GM18868 (cell line): Measurements from ENCODE around the gene TXNL4A.
"Not testable (repeated sequence)": the region's sequence is repeated elsewhere in the genome, so short reads cannot be mapped to it uniquely, and the experiment has no call there.

Source experiments
- ATAC-seq: cut with Tn5 transposase; IDR thresholded peaks from one replicate; pipeline ENCODE4 v1.9.1; 2021; ENCODE audit warnings: mild to moderate bottlenecking, moderate library complexity; ENCODE audit not compliant: unreplicated experiment

TXNL4A gene

GRCh38 chr18:79964330-79965118 is 23.8 kb downstream of the TXNL4A start, which contains the start of gene HSBP1L1:
Gene HSBP1L1 (plus strand): TSS chr18:79964643. CDS start chr18:79964736, 93 bp downstream.
- peak; percentile 57 for ATAC-seq

DNA sequence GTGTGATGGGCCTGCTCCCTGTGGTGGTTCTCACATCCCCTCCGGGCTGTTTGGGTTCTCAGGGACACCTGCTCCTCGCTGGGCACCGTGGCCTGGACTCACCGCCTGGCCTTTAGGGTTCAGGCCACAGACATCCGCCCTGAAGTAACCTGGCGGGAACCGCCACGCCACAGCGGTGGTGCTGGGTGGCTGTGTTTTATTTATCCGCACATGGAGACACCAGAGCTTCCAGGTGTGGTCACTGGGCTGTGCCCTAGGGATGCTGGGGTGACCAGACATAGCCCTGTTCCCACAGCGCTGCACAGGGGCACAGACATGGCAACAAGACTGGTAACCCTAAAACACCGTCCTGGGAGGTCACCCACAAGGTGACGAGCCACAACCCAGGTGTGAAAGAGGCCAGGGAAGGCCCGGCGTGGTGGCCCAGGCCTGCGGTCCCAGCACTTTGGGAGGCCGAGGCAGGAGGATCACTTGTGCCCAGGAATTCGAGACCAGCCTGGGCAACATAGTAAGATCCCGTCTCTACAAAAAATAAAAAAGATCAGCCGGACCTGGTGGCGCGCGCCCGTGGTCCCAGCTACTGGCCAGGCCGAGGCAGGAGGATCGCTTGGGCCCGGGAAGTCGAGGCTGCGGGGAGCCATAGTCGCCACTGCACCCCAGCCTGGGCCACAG is 24.6 kb downstream of the TXNL4A start:
- ATAC-seq, result no peak

DNA sequence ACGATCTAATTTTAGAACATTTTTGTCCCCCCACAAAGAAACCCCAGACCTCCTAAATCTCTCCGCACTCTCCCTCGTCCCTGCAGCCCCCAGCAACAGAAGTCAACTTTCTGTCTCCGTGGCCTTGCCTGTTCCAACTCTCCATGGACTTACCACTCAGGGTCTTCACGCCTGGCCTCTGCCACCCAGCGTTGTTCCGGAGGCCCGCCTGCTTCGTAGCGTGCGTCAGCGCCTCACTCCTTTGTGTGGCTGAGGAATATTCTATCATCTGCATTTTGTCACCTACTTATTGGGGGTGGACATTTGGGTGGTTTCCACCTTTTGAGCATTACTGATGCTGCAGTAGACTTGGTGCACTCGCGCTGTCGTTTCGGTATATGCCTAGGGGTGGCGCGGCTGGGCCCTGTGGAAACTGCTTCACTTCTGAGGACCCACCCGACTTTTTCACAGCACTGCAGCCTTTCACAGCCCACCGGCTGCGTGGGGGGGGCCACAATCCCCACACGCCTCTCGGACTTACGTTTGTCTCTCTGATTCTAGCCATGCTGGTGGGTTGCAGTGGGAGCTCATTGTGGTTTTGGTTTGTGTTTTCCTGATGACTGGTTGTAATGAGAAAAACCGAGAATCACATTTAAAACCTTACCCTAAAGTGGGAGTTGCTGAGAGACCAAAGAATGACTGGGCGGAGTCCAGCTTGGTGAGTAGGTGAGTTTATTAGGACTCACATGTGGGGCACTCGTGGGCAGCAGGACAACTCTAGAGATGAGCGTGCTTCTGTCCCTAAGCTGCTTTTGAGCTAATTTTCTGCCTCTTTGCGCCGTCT is 25.3 kb downstream of the TXNL4A start:
- ATAC-seq, result peak; percentile 73

DNA sequence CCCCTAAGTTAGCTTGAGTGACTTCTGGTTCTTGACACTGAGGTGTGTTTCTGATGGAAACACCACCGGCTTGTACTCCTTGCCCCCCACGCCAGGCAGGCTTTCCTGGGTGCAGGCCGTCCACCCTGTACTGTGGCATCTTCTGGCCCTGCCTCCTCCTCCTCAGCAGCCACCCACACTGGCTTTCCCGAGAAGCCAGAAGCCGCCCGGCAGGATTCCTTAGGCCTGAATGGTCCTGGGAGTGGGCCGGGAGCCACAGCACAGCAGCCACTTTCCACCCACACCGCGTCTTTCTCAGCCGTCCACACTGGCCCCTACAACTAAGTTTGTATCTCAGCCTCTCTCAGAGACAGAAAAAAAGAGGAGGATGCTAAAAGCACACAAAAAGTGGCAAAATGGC is 26.1 kb downstream of the TXNL4A start:
- no peak for ATAC-seq

GRCh38 chr18:79961527-79962291 is 26.7 kb downstream of the TXNL4A start:
- ATAC-seq, result no peak

- ATAC-seq, result no peak
Observed at GRCh38 chr18:79960921-79961526, 27.3 kb downstream of the TXNL4A start.

DNA sequence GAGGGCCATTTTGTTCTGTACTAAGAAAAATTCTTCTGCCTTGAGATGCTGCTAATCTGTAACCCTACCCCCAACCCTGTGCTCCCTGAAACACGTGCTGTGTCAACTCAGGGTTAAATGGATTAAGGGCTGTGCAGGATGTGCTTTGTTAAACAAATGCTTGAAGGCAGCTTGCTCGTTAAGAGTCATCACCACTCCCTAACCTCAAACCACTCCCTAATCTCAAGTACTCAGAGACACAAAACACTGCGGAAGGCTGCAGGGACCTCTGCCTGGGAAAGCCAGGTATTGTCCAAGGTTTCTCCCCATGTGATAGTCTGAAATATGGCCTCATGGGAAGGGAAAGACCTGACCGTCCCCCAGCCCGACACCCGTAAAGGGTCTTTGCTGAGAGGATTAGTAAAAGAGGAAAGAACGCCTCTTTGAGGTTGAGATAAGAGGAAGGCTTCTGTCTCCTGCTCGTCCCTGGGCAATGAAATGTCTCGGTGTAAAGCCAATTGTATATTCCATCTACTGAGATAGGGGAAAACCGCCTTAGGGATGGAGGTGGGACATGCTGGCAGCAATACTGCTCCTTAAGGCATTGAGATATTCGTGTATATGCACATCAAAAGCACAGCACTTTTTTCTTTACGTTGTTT is 28.1 kb downstream of the TXNL4A start:
- not testable (repeated sequence) for ATAC-seq

DNA sequence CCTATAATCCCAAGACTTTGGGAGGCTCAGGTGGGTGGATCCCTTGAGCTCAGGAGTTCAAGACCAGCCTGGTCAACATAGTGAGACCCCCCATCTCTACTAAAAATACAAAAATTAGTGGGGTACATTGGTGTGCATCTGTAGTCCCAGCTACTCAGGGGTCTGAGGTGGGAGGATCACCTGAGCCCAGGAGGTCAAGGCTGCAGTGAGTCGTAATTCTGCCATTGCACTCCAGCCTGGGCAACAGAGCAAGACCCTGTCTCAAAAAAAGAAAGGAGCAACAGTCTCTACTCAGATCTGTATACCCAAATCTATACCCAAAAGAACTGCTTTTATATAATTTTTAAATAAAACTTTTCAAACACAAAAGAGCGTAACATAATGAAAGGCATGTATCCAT is 29.4 kb downstream of the TXNL4A start:
- no peak for ATAC-seq

GRCh38 chr18:79956276-79956675 is 32.1 kb downstream of the TXNL4A start:
- ATAC-seq, result no peak

GRCh38 chr18:79955302-79956075 is 32.9 kb downstream of the TXNL4A start:
- no peak for ATAC-seq

- ATAC-seq, result no peak
Observed at GRCh38 chr18:79954791-79955190, 33.6 kb downstream of the TXNL4A start.

DNA sequence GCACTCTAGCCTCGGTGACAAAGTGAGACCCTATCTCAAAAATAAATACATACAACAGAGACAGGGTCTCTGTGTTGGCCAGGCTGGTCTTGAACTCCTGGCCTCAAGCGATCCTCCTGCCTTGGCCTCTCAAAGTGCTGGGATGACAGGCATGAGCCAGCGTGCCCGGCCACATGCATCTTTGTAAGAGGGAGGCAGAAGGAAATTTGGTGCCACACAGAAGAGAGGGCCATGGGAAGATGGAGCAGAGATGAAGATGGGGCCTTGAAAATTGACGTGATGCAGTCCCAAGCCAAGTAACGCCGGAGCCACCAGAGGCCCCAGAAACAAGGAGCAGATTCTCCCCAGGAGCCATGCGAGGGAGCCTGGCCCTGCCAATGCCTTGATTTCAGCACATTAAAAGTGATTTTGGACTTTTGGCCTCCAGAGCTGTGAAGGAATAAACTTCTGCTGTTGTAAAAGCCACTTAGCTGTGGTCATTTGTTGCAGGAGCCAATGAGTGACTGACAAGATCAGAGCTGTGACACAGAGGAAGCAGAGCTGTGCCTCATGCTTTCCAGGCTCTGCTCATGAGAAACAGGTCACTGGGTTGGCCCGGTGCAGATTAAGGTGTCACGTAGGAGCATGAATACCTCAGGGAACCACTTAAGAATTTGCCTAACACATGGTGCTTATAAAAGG is 34.3 kb downstream of the TXNL4A start:
- no peak for ATAC-seq

DNA sequence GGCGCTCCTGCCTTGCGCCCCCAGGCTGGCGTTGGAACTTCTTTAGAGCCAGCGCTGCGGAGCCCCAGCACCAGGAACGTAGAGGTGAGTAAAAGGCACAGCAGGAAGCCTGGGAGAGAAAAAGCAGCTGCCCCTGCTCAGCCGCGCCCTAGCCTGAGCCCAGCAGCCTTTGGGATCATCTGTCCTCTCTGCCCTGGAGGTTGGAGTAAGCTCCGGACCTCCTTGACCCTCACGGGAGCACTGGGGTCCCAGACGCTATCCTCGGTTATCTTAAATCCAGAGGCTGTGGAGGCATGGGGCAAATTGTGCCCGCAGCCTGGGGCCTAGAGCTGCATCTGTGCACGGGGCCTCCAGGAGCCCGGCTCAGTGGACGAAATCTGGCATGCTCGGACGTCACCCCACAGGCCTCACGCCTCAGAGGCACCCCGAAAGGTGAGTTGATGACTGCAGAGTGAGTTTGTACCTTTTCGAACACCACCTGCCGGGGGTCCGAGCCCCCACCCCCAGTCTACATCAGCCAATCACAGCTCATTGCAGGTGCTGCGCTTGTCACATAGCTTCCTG is 35.3 kb downstream of the TXNL4A start:
- ATAC-seq, result no peak

DNA sequence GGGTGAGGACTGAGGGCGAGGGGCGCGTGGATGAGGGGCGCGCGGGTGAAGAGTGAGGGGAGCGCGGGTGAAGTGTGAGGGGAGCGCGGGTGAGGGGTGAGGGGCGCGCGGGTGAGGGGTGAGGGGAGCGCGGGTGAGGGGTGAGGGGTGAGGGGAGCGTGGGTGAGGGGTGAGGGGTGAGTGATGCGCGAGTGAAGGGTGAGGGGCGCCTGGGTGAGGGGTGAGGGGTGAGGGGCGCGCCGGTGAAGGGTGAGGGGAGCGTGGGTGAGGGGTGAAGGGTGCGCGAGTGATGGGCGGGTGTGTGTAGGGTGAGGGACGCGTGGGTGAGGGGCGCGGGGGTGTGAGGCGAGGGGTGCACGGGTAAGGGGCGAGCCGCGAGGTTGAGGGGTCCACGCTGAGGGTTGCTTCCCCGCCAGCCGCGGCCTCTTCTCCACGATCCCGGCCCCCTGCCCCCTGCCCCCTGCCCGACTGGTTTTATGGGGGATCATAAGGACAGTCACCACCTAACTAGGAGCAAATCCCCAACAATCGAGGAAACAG is 35.8 kb downstream of the TXNL4A start:
- no peak for ATAC-seq

DNA sequence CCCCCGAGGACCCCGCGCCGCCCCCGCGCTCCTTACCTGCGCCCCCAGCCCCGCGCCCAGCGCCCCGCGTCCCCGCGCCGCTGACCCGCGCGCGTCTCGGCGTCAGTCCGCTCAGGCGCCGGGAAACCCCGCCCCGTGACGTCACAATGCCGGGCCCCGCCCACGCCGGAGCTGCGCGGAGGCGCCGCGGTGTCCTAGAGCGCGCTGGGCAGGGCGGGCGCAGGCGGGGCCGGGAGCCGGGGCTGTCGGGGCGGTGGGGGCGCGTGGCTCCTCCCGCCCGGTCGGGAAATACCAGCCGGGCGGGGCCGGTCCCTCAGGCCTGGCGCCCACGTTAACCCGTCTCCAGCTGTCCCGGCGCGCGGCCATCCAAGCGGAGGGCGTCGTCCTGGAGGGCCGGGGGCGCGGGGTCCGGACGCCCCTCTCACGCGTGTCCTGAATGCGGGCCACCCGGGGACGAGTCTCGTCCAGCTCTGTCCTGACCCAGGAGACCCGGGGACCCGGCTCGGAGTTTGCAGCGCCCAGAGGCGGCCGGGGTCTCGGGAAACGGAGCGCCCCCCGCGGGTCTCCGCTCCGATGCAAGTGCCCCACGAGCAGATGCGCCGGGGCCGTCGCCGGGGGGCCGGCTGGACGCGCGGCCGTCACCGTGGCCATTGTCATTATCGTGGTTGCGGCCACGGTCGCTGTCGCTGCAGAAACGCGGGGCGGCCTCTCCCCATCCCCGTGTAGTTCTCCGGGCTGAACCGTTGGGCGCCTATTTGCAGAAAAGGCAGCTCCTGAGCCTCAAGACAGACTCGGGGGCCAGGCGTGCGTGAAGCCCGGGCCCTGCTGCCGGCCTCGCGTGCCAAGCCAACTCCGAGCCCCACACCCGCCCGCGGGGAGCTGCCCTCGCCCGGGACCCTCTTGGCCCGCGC is 36.6 kb downstream of the TXNL4A start, which contains the start of gene SLC66A2:
Gene SLC66A2, minus strand, starts transcription at position 109 of the 911 bp plus-strand sequence. CDS start 727 bp downstream, outside the sequence.
- peak; percentile 80 for ATAC-seq

DNA sequence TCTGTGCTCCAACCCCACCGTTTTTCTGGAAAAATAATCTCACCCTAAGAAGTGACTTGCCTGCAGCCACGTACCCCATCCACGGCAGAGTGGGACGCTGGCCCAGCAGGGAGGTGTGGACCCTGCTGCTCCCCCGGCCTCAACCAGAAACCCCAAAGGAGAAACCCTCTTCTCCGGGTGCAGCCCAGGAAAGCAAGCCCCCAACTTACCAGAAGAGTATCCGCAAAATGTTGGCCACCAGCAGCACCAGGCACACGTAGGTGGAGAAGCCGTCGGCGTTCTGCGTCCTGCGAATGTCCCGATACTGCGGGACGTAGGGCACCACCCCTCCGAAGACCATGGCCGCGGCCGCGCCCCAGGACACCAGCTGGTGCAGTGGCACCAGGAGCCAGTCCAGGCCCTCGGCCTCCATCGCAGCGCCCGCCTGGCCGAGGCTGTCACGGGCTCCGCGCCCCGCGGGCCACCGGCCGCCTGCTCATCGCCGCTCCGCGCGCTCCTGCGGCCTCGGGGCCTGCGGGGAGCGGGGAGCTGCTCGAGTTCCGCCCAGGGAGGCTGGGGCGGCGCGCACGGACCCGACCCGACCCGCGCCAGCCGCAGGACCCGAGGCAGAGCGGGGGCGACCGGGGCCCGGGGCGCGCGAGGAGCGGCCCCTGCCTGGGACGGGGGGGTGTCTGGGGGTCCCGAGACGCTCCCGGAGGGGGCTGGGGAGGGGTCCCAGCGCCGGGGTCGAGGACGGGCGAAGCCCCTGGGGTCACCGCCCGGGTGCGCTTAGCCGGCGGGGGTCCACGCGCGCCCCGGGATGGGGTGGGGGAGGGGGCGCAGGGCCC is 37.6 kb downstream of the TXNL4A start:
- no peak for ATAC-seq
